ENCODE measurements around the gene FHIP2A. TPM values are rescaled to one million over a fixed set of nuclear protein-coding genes. Genes with fewer than 3 reads are reported as not detected.

The FHIP2A gene
- total RNA-seq, 1 donor from 2014 or later, result 31.7 TPM

- no peak overlapping the region for H3K27ac Mint-ChIP-seq (ENCODE audit: unreplicated experiment)
- TF ChIP-seq, protein P1, sequence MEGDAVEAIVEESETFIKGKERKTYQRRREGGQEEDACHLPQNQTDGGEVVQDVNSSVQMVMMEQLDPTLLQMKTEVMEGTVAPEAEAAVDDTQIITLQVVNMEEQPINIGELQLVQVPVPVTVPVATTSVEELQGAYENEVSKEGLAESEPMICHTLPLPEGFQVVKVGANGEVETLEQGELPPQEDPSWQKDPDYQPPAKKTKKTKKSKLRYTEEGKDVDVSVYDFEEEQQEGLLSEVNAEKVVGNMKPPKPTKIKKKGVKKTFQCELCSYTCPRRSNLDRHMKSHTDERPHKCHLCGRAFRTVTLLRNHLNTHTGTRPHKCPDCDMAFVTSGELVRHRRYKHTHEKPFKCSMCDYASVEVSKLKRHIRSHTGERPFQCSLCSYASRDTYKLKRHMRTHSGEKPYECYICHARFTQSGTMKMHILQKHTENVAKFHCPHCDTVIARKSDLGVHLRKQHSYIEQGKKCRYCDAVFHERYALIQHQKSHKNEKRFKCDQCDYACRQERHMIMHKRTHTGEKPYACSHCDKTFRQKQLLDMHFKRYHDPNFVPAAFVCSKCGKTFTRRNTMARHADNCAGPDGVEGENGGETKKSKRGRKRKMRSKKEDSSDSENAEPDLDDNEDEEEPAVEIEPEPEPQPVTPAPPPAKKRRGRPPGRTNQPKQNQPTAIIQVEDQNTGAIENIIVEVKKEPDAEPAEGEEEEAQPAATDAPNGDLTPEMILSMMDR (IDR thresholded peaks at IDR 0.05; ENCODE audit: partially characterized antibody, unreplicated experiment), result no peak
- H3K4me3 Mint-ChIP-seq (ENCODE audit: unreplicated experiment), result no peak overlapping the region
- H3K27me3 Mint-ChIP-seq (ENCODE audit: unreplicated experiment), result no peaks in the 10 kb centered on the region
- no peaks in the 10 kb centered on the region for H3K4me1 Mint-ChIP-seq (ENCODE audit: low read depth, unreplicated experiment)
- H3K36me3 Mint-ChIP-seq (ENCODE audit: unreplicated experiment), result no peaks in the 10 kb centered on the region
- H3K9me3 Mint-ChIP-seq (ENCODE audit: unreplicated experiment), result no peaks in the 10 kb centered on the region
- DNase-seq, result no peak
Observed at GRCh38 chr10:114806562-114807391, 14.8 kb upstream of the FHIP2A start.

DNA sequence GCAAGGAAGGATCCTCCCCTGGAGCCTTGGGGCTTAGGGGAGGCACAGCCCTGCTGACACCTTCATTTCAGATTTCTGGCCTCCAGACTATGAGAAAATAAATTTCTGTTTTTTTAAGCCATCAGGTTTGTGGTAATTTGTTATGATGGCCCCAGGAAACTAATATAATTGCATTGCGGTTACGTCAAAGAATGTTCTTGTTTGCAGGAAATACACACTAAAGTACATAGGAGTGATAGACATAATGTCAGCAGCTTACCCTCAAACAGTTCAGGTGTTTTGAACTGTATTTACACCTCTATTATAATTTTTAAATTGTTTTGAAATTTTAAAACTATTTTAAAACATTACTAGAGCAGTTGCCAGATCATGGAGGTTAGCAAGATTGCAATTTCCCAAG, 12.6 kb upstream of the FHIP2A start:
- H3K4me1 Mint-ChIP-seq (ENCODE audit: low read depth, unreplicated experiment), result no peaks in the 10 kb centered on the region
- no peaks in the 10 kb centered on the region for H3K36me3 Mint-ChIP-seq (ENCODE audit: unreplicated experiment)
- no peaks in the 10 kb centered on the region for H3K9me3 Mint-ChIP-seq (ENCODE audit: unreplicated experiment)
- no peaks in the 10 kb centered on the region for H3K27me3 Mint-ChIP-seq (ENCODE audit: unreplicated experiment)
- TF ChIP-seq, protein P1 (IDR thresholded peaks at IDR 0.05; ENCODE audit: partially characterized antibody, unreplicated experiment), result no peak
- no peak for DNase-seq
- H3K27ac Mint-ChIP-seq (ENCODE audit: unreplicated experiment), result no peak overlapping the region
- H3K4me3 Mint-ChIP-seq (ENCODE audit: unreplicated experiment), result no peak overlapping the region

- DNase-seq, result no peak
- no peaks in the 10 kb centered on the region for H3K4me1 Mint-ChIP-seq (ENCODE audit: low read depth, unreplicated experiment)
- no peak overlapping the region for H3K27ac Mint-ChIP-seq (ENCODE audit: unreplicated experiment)
- no peaks in the 10 kb centered on the region for H3K9me3 Mint-ChIP-seq (ENCODE audit: unreplicated experiment)
- TF ChIP-seq, protein P1 (IDR thresholded peaks at IDR 0.05; ENCODE audit: partially characterized antibody, unreplicated experiment), result no peak
- H3K4me3 Mint-ChIP-seq (ENCODE audit: unreplicated experiment), result no peak overlapping the region
- H3K36me3 Mint-ChIP-seq (ENCODE audit: unreplicated experiment), result no peaks in the 10 kb centered on the region
- no peaks in the 10 kb centered on the region for H3K27me3 Mint-ChIP-seq (ENCODE audit: unreplicated experiment)
Observed at GRCh38 chr10:114810926-114811325, 10.7 kb upstream of the FHIP2A start.

GRCh38 chr10:114811862-114812261, 9.7 kb upstream of the FHIP2A start:
- DNase-seq, result no peak
- Mint-ChIP-seq H3K4me1 (ENCODE audit: low read depth, unreplicated experiment) (no peaks in the 10 kb centered on the region), H3K27me3 (ENCODE audit: unreplicated experiment) (no peaks in the 10 kb centered on the region), H3K9me3 (ENCODE audit: unreplicated experiment) (no peaks in the 10 kb centered on the region), H3K36me3 (ENCODE audit: unreplicated experiment) (no peaks in the 10 kb centered on the region), H3K27ac (ENCODE audit: unreplicated experiment) (no peak overlapping the region), H3K4me3 (ENCODE audit: unreplicated experiment) (no peak overlapping the region)
- TF ChIP-seq, protein P1 (IDR thresholded peaks at IDR 0.05; ENCODE audit: partially characterized antibody, unreplicated experiment), result no peak

GRCh38 chr10:114815791-114816190, 5.8 kb upstream of the FHIP2A start:
- Mint-ChIP-seq H3K4me1 (ENCODE audit: low read depth, unreplicated experiment) (no peaks in the 10 kb centered on the region), H3K27ac (ENCODE audit: unreplicated experiment) (no peak overlapping the region), H3K27me3 (ENCODE audit: unreplicated experiment) (no peaks in the 10 kb centered on the region), H3K4me3 (ENCODE audit: unreplicated experiment) (no peak overlapping the region), H3K9me3 (ENCODE audit: unreplicated experiment) (no peaks in the 10 kb centered on the region), H3K36me3 (ENCODE audit: unreplicated experiment) (no peaks in the 10 kb centered on the region)
- no peak for DNase-seq
- TF ChIP-seq, protein P1 (IDR thresholded peaks at IDR 0.05; ENCODE audit: partially characterized antibody, unreplicated experiment), result no peak
